Memory B cell (primary cell): ENCODE results near the gene PTPRC.

ENCODE experiments used
- ATAC-seq: fragments of 150-1000 bp; cut with Tn5 transposase; 2 replicates; pipeline ENCODE4 v1.10.0; 2021; ENCODE audit warnings: low read depth, mild to moderate bottlenecking, moderate library complexity
- DNase-seq, 2 donors: peaks; one replicate each; pipeline ENCODE4 v3.0.0; 2022; ENCODE audit warnings: low spot score in 2 of 2
- H3K27ac Mint-ChIP-seq: one replicate; pipeline ENCODE4 v1.8.0; 2022; ENCODE audit warnings: mild to moderate bottlenecking, moderate library complexity, mixed read lengths
- H3K27me3 Mint-ChIP-seq: one replicate; pipeline ENCODE4 v1.8.0; 2022; ENCODE audit warnings: mixed read lengths
- H3K36me3 Mint-ChIP-seq: one replicate; pipeline ENCODE4 v1.8.0; 2022; ENCODE audit warnings: mild to moderate bottlenecking, mixed read lengths
- H3K4me1 Mint-ChIP-seq: one replicate; pipeline ENCODE4 v1.8.0; 2022; ENCODE audit warnings: mixed read lengths
- H3K4me3 Mint-ChIP-seq: one replicate; pipeline ENCODE4 v1.8.0; 2022; ENCODE audit warnings: mild to moderate bottlenecking, moderate library complexity, mixed read lengths
- H3K9me3 Mint-ChIP-seq: one replicate; pipeline ENCODE4 v1.8.0; 2022; ENCODE audit warnings: mixed read lengths

Gene PTPRC

GRCh38 chr1:198806861-198807260 lies 168.0 kb downstream of the PTPRC start:
- Mint-ChIP-seq H3K27ac (no peak overlapping the region), H3K36me3 (no peaks in the 10 kb centered on the region), H3K4me3 (no peak overlapping the region), H3K4me1 (no peaks in the 10 kb centered on the region), H3K9me3 (no peaks in the 10 kb centered on the region), H3K27me3 (peaks cover 7% of the 10 kb centered on the region)
- DNase-seq, result no peak
- ATAC-seq, result no peak
